Smooth muscle cell of the brain vasculature (primary cell): ENCODE measurements around the gene THBS1.

Source experiments
- DNase-seq: peaks from one replicate; pipeline ENCODE4 v3.0.0-alpha.2; 2012; ENCODE audit warnings: low read depth, low spot score

THBS1 gene

DNA sequence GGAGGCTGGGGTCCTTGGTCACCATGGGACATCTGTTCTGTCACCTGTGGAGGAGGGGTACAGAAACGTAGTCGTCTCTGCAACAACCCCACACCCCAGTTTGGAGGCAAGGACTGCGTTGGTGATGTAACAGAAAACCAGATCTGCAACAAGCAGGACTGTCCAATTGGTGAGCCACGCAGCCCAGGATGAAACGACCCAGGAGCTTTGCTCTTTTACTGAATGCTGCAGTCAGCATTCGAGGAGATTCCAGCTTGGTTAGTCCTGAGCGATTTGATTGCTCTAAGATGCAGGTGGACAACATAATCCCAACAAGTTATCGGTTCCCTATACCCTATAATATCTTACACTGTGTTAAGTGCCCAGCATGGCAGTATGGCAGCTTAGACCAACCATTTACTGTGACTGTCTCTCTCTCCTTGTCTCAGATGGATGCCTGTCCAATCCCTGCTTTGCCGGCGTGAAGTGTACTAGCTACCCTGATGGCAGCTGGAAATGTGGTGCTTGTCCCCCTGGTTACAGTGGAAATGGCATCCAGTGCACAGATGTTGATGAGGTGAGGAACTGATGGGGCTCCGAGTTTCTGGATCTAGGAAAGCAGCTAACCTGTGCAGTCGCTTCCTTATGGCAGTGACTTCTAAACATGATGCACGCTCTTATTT is 7.8 kb downstream of the THBS1 start:
- DNase-seq, result no peak

DNA sequence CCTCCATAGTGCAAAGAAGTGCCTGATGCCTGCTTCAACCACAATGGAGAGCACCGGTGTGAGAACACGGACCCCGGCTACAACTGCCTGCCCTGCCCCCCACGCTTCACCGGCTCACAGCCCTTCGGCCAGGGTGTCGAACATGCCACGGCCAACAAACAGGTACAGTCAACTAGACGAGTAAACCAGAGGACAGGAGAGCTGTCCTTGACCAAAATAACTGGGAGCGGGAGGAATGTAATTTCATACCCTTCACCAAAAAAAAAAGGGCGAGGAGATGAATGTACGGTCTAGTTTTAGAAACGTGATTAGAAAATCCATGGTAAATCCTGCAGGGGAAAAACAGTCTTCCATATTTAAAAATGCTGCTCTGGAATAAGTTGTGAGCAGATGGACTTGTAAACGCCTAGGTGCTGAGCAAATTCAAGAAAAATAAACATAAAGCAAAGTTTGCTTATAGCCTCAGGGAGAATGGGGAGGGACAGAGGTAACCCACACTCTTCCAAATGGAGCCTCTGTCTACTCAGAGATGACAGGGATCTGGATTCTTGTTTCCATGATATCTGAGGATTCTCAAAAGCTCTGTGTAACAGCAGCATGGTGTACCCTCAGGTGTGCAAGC is 8.4 kb downstream of the THBS1 start:
- DNase-seq, result no peak

DNA sequence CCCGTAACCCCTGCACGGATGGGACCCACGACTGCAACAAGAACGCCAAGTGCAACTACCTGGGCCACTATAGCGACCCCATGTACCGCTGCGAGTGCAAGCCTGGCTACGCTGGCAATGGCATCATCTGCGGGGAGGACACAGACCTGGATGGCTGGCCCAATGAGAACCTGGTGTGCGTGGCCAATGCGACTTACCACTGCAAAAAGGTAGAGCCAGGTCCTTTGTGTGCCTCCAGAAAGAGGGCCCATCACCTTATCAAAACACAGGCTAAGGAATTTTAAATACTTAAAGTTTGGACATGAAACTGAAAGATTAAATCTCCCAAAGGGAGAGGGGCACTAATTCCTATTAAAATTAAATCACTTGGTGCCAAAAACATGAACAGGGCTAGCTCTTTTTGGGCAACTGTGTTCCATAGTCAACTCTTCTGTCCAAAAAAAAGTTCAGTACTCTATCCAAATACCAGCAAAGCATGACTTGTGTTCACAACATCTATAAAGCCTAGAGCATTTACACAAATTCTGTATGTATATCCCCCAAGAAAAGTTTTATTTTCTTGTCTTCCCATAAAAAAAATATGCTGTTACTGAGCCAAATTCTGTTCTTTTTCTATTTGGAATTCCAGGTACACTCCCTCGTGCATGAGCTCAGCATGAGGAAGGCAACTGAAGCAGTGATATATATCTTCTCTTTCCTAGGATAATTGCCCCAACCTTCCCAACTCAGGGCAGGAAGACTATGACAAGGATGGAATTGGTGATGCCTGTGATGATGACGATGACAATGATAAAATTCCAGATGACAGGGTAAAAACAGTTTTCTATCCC is 9.2 kb downstream of the THBS1 start:
- no peak for DNase-seq

DNA sequence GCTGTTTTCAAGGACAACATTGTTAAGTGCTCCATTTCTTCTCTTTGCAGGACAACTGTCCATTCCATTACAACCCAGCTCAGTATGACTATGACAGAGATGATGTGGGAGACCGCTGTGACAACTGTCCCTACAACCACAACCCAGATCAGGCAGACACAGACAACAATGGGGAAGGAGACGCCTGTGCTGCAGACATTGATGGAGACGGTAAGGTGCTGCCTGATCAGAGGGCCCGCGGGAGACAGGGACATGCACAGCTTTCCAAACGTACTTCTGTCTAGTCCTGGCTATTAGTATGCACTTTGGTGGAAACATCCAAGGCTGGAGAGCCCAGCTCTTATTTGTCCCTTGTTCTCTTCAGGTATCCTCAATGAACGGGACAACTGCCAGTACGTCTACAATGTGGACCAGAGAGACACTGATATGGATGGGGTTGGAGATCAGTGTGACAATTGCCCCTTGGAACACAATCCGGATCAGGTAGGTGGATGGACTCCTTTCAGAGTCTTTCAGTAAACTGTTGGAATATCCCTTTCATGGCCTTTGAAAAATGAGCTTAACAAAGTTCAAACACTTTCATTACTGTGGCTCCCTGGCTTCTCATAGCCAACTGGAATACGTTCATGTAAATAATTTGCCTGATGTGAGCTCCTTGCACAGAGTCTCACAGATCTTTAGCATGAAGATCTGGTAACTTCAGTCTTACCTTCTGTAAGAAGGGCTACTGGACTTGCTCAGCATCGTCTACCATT is 10.4 kb downstream of the THBS1 start:
- DNase-seq, result no peak

DNA sequence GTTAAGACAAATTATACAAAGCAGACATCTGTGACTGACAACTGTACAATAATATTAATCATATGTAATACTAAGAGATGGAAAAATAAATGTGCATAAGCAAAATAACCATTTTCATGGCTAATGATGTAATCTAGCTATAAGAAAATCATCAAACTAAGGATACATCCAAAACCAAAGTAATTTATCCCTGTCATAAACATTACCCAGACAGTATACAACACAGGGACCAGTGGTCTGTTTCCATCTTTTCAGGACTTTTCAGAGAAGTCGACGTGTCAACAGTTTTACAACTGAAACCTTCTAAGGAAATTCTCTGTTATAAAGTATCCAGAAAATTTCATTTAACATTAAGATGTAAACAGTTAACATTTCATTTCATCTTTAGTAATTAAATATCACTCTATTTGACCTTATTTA is 11.0 kb downstream of the THBS1 start:
- no peak for DNase-seq

DNA sequence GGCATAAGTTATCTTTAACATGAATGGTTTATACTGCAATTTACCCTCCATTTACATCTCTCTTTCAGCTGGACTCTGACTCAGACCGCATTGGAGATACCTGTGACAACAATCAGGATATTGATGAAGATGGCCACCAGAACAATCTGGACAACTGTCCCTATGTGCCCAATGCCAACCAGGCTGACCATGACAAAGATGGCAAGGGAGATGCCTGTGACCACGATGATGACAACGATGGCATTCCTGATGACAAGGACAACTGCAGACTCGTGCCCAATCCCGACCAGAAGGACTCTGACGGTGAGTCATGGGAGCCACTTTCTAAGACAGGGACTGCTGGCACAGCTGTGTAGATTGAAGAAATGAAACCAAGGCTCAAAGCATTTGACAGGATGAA is 11.6 kb downstream of the THBS1 start:
- no peak for DNase-seq

DNA sequence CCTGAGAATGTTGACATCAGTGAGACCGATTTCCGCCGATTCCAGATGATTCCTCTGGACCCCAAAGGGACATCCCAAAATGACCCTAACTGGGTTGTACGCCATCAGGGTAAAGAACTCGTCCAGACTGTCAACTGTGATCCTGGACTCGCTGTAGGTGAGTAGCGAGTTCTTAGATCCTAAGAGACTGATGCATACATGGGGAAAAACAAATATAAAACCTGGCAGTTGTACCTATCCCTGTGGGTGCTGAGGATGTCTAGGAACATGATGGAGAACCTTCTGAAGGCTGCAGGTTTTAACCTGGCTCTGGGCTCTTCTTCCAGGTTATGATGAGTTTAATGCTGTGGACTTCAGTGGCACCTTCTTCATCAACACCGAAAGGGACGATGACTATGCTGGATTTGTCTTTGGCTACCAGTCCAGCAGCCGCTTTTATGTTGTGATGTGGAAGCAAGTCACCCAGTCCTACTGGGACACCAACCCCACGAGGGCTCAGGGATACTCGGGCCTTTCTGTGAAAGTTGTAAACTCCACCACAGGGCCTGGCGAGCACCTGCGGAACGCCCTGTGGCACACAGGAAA is 12.3 kb downstream of the THBS1 start:
- DNase-seq, result no peak

DNA sequence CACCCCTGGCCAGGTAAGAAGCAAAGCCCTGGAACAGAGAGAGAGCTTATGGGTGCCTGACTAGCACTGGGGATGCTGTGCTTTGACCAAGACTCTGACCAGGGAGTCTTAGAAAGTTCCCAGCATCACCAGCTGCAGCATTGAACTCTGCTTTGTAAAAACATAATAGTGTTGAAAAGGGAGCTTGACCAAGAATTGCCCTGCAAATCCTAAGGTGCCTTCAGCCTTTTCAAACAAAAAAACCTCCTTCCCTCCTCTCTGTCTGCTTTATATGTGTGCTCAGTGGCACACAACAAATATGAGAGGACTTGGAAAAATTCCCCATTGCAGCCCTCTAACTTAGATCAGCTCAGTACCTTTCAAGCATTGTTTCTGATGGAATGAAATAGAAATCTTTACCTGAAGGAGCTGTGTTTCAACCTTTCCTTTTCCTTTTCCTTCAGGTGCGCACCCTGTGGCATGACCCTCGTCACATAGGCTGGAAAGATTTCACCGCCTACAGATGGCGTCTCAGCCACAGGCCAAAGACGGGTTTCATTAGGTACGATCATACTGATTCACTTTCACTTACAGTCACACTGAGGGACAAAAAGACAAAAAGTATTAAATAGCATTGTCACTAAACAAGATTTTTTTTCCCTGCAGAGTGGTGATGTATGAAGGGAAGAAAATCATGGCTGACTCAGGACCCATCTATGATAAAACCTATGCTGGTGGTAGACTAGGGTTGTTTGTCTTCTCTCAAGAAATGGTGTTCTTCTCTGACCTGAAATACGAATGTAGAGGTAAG is 13.0 kb downstream of the THBS1 start:
- DNase-seq, result no peak

DNA sequence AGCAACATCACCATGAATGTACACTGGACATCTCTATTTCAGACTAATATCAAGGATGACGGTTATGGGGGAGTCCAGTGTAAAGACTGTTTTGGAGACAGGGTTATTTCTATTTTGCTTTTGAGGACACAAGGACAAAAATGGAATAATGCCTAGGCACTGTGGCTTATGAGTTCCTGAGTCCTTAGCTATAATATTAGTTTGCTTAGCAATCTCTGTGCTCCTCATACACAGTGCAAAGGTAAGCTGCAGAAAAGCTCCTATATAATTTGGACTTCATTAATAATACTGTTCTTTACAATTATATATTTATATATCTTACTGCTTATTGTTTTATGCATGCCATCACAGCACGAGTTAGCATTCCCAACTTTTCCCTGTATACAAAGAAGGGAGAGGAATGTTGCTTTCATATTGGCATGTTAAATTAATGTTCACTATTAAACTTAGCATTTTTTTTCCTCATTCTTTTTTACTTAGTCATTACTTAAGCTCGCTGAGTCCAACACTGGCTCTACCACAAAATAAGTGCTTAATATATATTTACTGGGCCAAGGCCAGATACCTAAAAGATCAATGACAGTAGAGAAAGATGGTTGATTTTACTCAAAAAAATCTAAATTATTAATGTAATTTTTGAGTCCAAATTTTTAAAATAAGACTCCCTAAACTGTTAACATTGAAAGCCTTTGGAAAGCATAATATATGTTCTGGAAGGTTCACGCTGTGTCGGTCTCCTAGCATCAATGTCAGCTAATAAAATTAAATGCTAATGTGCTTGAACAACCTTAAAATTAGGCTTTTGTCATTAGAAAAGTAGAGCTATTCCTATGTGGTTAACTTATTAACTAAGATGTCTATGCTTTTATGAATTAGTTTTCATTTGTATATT is 13.8 kb downstream of the THBS1 start:
- no peak for DNase-seq

DNA sequence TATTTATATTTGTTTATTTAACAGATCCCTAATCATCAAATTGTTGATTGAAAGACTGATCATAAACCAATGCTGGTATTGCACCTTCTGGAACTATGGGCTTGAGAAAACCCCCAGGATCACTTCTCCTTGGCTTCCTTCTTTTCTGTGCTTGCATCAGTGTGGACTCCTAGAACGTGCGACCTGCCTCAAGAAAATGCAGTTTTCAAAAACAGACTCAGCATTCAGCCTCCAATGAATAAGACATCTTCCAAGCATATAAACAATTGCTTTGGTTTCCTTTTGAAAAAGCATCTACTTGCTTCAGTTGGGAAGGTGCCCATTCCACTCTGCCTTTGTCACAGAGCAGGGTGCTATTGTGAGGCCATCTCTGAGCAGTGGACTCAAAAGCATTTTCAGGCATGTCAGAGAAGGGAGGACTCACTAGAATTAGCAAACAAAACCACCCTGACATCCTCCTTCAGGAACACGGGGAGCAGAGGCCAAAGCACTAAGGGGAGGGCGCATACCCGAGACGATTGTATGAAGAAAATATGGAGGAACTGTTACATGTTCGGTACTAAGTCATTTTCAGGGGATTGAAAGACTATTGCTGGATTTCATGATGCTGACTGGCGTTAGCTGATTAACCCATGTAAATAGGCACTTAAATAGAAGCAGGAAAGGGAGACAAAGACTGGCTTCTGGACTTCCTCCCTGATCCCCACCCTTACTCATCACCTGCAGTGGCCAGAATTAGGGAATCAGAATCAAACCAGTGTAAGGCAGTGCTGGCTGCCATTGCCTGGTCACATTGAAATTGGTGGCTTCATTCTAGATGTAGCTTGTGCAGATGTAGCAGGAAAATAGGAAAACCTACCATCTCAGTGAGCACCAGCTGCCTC is 14.7 kb downstream of the THBS1 start:
- no peak for DNase-seq

DNA sequence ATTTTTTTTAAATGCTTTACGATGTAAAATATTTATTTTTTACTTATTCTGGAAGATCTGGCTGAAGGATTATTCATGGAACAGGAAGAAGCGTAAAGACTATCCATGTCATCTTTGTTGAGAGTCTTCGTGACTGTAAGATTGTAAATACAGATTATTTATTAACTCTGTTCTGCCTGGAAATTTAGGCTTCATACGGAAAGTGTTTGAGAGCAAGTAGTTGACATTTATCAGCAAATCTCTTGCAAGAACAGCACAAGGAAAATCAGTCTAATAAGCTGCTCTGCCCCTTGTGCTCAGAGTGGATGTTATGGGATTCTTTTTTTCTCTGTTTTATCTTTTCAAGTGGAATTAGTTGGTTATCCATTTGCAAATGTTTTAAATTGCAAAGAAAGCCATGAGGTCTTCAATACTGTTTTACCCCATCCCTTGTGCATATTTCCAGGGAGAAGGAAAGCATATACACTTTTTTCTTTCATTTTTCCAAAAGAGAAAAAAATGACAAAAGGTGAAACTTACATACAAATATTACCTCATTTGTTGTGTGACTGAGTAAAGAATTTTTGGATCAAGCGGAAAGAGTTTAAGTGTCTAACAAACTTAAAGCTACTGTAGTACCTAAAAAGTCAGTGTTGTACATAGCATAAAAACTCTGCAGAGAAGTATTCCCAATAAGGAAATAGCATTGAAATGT is 15.6 kb downstream of the THBS1 start:
- DNase-seq, result no peak

DNA sequence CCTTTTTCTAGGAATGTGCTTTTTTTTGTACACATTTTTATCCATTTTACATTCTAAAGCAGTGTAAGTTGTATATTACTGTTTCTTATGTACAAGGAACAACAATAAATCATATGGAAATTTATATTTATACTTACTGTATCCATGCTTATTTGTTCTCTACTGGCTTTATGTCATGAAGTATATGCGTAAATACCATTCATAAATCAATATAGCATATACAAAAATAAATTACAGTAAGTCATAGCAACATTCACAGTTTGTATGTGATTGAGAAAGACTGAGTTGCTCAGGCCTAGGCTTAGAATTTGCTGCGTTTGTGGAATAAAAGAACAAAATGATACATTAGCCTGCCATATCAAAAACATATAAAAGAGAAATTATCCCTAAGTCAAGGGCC is 16.5 kb downstream of the THBS1 start:
- DNase-seq, result no peak

DNA sequence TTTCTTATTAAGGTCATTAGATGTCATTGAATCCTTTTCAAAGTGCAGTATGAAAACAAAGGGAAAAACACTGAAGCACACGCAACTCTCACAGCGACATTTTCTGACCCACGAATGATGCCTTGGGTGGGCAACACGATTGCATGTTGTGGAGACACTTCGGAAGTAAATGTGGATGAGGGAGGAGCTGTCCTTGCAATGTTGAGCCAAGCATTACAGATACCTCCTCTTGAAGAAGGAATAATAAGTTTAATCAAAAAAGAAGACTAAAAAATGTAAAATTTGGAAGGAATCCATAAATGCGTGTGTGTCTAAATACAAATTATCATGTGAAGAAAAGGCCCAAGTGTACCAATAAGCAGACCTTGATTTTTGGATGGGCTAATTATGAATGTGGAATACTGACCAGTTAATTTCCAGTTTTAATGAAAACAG is 16.9 kb downstream of the THBS1 start:
- no peak for DNase-seq

DNA sequence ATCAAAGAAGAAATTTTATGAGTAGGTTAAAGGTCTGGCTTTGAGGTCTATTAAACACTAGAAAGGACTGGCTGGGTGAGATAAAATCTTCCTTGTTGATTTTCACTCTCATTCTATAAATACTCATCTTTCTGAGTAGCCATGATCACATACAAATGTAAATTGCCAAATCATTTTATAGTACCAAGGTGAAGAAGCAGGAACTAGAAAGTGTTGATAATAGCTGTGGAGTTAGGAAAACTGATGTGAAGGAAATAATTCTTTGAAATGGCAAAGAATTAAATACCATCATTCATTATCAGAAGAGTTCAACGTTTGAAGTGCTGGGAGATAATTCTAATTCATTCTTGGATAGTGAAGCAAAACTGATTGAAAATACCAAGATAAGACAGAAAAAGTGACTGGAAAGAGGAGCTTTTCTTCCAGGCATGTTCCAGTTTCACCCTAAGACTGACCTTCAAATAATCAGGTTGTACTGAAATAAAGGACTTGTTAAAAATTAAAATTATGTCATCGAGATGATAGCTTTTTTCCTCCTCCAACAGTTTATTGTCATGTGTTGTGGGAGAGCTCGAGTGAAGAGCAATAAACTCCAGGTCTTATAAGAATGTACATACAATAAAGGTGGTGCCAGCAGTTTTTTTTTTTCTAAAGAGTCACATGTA is 17.4 kb downstream of the THBS1 start:
- no peak for DNase-seq

DNA sequence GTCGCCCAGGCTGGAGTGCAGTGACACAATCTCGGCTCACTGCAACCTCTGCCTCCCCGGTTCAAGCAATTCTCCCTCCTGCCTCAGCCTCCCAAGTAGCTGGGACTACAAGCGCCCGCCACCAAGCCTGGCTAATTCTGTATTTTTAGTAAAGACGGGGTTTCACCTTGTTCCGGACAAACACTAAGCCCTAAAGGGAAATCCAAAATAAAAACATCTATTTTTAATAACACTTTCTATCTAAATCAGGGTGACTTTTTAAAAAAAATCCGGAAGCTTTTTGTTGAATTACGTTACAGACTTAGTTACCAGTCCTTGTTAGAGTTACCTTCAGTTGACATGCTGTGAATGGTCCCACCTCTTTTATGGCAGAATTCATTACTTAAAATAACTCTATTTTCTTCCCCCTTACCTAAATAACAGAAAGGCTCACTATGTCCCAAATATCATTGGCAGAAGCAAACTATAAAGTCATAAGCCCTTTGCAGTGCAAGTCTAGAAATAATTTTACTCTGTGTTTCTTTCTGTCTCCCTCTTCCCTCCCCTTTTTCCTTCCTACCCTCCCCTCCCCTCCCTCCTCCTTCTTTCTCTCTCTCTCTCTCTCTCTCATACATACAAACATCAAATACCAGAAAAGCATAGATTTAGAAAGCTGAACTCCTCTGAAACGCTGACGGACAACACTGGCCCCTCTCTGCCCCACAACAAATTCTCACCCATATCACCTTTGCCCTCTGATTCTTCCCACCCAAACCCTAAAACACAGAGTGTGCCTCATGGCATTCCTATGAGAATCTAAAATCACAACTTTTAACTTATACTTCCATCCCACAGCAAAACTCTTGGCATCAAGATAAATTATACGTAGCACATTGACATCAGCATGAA is 18.3 kb downstream of the THBS1 start:
- DNase-seq, result no peak

DNA sequence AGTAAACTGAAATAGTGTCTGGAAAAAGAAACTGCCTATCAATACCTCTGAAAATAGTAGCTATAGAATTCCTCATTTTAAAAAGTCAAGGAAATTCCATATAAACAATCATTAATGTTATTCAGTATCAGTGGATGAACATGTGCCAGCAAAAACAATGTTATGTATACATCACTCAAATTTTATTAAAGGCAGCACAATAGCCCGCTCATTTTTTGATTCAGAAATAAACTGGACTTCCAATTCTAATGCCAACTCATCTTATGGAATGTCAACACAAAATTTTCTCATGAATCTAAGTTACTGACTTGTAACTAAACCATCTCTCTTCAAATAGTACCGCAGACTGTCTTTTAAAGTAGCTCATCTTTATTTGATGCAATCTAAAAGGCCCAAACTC is 19.0 kb downstream of the THBS1 start:
- DNase-seq, result no peak

DNA sequence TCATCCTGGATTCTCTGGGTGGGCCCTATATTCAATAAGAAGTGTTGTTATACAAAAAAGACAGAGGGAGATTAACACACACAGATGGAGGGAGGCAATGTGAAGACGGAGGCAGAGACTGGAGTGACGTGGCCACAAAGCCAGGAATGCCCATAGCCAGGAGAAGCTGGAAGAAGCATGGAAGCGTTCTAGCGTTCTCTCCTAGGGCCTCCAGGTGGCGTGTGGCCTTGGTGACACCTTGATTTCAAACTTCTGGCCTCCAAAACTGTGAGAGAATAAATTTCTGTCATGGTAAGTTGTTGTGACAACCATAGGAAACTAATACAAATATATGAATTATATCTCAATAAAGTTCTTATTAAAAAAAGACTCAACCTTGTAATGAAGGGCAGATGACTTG is 21.3 kb downstream of the THBS1 start:
- DNase-seq, result no peak
